Measurements from ENCODE around the gene TNFRSF19.

Gene TNFRSF19

DNA sequence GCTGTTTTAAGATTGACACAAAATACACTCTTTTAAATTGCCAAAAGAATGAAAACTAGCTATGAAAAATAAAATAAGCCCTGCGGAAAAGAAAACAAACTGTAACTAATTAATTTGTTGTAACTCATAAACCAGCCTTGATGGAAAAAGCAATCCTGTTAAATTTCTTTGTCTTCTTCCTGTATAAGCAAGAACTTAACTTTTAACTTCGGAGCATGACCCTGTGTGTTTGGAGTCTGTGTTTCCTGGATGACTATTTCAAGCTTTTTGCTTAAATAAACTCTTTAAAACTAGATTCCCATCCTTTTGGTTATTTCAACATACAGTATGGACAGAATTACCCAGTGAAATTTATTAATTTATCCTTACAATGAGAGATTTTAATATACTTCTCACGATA is 122.6 kb downstream of the TNFRSF19 start:
- H3K27ac ChIP-seq (ENCODE audit: low read depth, low read length, poor library complexity, severe bottlenecking), result no peak overlapping the region
- H3K9me3 ChIP-seq (ENCODE audit: low read length), result no peaks in the 10 kb centered on the region
- H3K79me2 ChIP-seq (ENCODE audit: insufficient read depth, low read length), result no peaks in the 10 kb centered on the region
- peaks cover 6% of the 10 kb centered on the region for H3K4me1 ChIP-seq (ENCODE audit: insufficient read depth, low read length, severe bottlenecking)
- H3F3A ChIP-seq (ENCODE audit: insufficient read depth, low read length), result no peaks in the 10 kb centered on the region
- no peaks in the 10 kb centered on the region for H3K27me3 ChIP-seq (ENCODE audit: insufficient read depth, low read length)
- no peaks in the 10 kb centered on the region for H3K9me2 ChIP-seq (ENCODE audit: low read depth, low read length)
- H3K4me2 ChIP-seq (ENCODE audit: low read length), result no peak overlapping the region
- H3K36me3 ChIP-seq (ENCODE audit: insufficient read depth, low read length), result no peaks in the 10 kb centered on the region
- TF ChIP-seq, protein P1, sequence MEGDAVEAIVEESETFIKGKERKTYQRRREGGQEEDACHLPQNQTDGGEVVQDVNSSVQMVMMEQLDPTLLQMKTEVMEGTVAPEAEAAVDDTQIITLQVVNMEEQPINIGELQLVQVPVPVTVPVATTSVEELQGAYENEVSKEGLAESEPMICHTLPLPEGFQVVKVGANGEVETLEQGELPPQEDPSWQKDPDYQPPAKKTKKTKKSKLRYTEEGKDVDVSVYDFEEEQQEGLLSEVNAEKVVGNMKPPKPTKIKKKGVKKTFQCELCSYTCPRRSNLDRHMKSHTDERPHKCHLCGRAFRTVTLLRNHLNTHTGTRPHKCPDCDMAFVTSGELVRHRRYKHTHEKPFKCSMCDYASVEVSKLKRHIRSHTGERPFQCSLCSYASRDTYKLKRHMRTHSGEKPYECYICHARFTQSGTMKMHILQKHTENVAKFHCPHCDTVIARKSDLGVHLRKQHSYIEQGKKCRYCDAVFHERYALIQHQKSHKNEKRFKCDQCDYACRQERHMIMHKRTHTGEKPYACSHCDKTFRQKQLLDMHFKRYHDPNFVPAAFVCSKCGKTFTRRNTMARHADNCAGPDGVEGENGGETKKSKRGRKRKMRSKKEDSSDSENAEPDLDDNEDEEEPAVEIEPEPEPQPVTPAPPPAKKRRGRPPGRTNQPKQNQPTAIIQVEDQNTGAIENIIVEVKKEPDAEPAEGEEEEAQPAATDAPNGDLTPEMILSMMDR (IDR thresholded peaks at IDR 0.05; ENCODE audit: low read length), result no peak
- TF ChIP-seq EZH2 (IDR thresholded peaks at IDR 0.05; ENCODE audit: borderline replicate concordance, low read length), result no peak
- no peaks in the 10 kb centered on the region for H4K20me1 ChIP-seq (ENCODE audit: insufficient read depth, low read length)
- H3K9ac ChIP-seq (ENCODE audit: low read length), result no peak overlapping the region
- no peak overlapping the region for H3K4me3 ChIP-seq (ENCODE audit: low read depth, low read length, poor library complexity, severe bottlenecking)
- no peak overlapping the region for H2AFZ ChIP-seq (ENCODE audit: low read length)

DNA sequence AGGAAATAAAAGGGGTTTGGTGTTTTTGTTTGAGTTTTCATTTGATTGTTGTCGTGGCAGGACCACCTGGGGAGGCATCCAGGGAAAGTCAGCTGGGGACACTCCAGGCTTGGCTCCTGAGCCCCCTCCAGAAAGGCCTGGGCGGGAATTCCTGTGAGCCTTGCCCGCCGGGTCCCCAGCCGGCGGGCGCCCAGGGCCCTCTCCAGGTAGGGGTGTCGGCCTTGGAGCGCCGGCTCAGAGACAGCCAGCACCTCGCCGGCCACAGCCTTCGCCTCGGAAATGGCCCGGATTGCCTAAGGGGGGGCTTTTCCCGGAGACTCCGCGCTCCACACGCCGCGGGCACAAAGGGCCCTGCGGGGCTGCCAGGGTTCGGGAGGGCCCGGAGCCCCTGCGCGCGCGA is 125.0 kb downstream of the TNFRSF19 start:
- TF ChIP-seq EZH2 (IDR thresholded peaks at IDR 0.05; ENCODE audit: borderline replicate concordance, low read length), result no peak
- TF ChIP-seq, protein P1 (IDR thresholded peaks at IDR 0.05; ENCODE audit: low read length), result no peak
- H3K36me3 ChIP-seq (ENCODE audit: insufficient read depth, low read length), result no peaks in the 10 kb centered on the region
- H3K27me3 ChIP-seq (ENCODE audit: insufficient read depth, low read length), result no peaks in the 10 kb centered on the region
- H3F3A ChIP-seq (ENCODE audit: insufficient read depth, low read length), result no peaks in the 10 kb centered on the region
- no peak overlapping the region for H3K27ac ChIP-seq (ENCODE audit: low read depth, low read length, poor library complexity, severe bottlenecking)
- H3K9me2 ChIP-seq (ENCODE audit: low read depth, low read length), result no peaks in the 10 kb centered on the region
- no peaks in the 10 kb centered on the region for H3K79me2 ChIP-seq (ENCODE audit: insufficient read depth, low read length)
- H3K4me3 ChIP-seq (ENCODE audit: low read depth, low read length, poor library complexity, severe bottlenecking), result no peak overlapping the region
- H3K4me2 ChIP-seq (ENCODE audit: low read length), result peak overlapping the region; percentile 53; the same call in 1 of the 2 replicates
- H4K20me1 ChIP-seq (ENCODE audit: insufficient read depth, low read length), result no peaks in the 10 kb centered on the region
- H3K9me3 ChIP-seq (ENCODE audit: low read length), result no peaks in the 10 kb centered on the region
- no peak overlapping the region for H2AFZ ChIP-seq (ENCODE audit: low read length)
- peaks cover 6% of the 10 kb centered on the region for H3K4me1 ChIP-seq (ENCODE audit: insufficient read depth, low read length, severe bottlenecking)
- H3K9ac ChIP-seq (ENCODE audit: low read length), result no peak overlapping the region

DNA sequence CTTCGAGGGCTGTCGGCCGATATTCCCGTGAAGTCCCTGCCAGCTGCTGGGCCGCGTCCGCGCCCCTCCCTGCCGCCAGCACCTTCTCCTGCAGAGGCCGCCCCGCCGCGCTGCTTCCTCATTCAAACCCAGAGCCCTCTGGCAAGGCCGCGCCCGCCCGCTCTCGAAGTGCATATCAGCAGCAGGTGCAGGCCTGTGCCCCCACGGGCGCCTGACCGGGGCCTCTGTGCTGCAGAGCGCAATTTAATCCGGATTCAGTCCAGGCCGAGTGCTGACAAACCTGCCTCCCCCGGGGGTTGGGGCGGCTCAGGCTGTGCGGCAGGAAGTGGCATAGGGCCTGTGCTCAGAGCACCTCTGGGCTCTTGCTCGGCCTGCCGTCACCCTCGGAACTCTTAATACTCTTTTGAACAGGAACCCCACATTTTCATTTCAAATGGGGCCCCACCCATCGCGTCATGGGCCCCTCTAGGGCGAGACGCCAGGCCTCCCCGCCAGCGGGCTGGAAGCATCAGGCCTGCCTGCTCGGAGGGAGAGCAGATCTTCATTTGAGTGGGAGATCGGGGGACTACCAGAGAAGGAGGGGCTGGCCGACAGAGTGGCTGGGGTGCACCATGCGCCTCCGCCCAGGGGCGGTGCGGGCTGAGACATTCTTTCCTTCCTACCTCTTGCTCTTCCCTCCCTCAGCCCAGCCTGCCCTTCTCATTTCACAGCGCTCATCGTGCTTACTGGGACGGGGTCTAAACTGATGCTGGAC is 125.7 kb downstream of the TNFRSF19 start:
- Histone ChIP-seq H3K36me3 (ENCODE audit: insufficient read depth, low read length) (no peaks in the 10 kb centered on the region), H3K27me3 (ENCODE audit: insufficient read depth, low read length) (no peaks in the 10 kb centered on the region), H2AFZ (ENCODE audit: low read length) (no peak overlapping the region), H3K9me2 (ENCODE audit: low read depth, low read length) (no peaks in the 10 kb centered on the region), H3K9me3 (ENCODE audit: low read length) (no peaks in the 10 kb centered on the region), H3K4me1 (ENCODE audit: insufficient read depth, low read length, severe bottlenecking) (peaks cover 6% of the 10 kb centered on the region), H3K4me3 (ENCODE audit: low read depth, low read length, poor library complexity, severe bottlenecking) (peak overlapping the region; percentile 45), H4K20me1 (ENCODE audit: insufficient read depth, low read length) (no peaks in the 10 kb centered on the region), H3K79me2 (ENCODE audit: insufficient read depth, low read length) (no peaks in the 10 kb centered on the region), H3F3A (ENCODE audit: insufficient read depth, low read length) (no peaks in the 10 kb centered on the region), H3K9ac (ENCODE audit: low read length) (peak overlapping the region; percentile 36; the same call in 1 of the 2 replicates), H3K4me2 (ENCODE audit: low read length) (peak overlapping the region; percentile 53; the same call in 1 of the 2 replicates), H3K27ac (ENCODE audit: low read depth, low read length, poor library complexity, severe bottlenecking) (no peak overlapping the region)
- TF ChIP-seq EZH2 (IDR thresholded peaks at IDR 0.05; ENCODE audit: borderline replicate concordance, low read length), result no peak
- TF ChIP-seq, protein P1 (IDR thresholded peaks at IDR 0.05; ENCODE audit: low read length), result no peak
